Kidney tubule cell (primary cell): ENCODE data around the gene TCERG1L.
"Not testable (repeated sequence)": the region's sequence is repeated elsewhere in the genome, so short reads cannot be mapped to it uniquely, and the experiment has no call there.

Experiments
- DNase-seq: peaks from one replicate; pipeline ENCODE4 v3.0.0-alpha.2; 2018; ENCODE audit warnings: low spot score

The TCERG1L gene

GRCh38 chr10:131248376-131249165, 63.0 kb downstream of the TCERG1L start:
- no peak for DNase-seq

DNA sequence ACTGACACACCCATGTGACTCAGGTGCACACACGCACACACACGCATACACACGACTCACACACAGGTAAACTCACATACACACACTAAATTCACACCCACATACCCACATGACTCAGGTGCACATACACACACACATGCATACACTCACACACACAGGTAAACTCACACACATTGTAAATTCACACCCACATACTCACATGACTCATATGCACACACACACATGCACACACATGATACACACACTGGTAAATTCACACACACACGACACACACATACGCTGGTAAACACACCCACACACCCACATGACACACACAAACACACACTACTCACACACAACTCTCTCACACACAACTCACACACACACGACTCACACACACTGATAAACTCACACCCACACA, 63.6 kb downstream of the TCERG1L start:
- no peak for DNase-seq

DNA sequence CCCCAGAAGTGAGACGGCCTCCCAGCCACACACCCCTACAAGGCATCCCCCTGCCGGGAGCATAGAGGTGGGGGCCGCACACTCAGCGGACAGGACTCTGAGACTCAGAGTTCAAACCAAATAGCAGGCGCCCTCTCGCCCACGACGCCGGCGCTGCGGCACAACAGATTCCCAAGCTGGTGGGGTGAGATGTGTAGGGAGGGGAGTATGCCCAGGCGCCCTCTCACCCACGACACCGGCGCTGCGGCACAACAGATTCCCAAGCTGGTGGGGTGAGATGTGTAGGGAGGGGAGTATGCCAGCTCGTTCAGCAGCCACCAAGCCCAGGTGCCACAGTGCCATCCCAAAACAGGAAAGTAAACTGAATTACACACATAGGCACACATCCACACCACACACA, 64.7 kb downstream of the TCERG1L start:
- DNase-seq: no peak

GRCh38 chr10:131246089-131246488, 65.4 kb downstream of the TCERG1L start:
- no peak for DNase-seq

DNA sequence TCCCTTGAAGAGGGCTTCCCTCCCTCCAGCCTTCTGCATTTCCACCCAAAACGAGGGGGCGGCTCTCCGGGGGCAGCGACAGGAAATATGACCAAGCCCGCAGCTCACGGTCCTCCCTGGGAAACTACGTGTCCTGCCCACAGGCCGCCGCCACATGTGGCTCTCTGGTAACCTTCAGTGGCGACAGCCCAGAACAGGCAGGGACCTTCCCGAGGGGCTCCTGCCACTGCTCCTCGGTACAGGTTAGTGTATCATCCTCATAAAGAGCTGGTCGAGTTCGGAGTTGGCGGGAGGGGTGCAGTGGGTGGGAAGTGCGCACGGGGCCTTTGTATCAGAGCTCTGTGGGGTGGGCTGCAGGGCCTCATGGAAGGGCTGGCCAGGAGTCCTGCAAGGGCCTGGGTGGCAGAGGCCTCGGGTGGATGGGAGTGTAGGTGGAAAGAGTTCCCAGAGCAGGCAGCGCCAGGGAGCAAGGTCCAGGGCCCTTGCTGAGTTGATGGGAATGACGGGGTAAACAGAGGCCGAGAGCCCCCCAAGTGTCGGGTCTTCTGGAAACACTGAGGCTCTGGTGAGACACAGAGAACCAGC, 66.0 kb downstream of the TCERG1L start:
- no peak for DNase-seq

DNA sequence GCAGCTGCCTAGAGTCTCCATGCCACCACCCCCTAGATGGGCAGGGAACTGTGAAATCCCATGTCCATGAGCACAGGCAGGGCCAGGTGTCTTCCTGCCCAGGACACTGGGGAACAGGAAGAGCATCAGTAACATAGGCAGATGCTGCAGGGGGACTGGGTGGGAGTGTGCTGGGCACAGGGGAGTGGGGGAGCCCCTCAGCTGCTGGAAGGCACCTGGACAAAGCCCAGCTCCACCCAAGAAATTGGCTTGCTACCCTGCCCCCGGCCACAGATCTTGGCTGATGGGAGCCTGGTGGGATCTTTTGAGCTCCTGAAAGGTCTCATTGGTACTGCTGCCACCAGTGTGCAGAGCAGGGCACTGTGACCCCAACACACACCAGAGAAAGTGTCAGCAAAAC, 66.7 kb downstream of the TCERG1L start:
- DNase-seq: no peak

DNA sequence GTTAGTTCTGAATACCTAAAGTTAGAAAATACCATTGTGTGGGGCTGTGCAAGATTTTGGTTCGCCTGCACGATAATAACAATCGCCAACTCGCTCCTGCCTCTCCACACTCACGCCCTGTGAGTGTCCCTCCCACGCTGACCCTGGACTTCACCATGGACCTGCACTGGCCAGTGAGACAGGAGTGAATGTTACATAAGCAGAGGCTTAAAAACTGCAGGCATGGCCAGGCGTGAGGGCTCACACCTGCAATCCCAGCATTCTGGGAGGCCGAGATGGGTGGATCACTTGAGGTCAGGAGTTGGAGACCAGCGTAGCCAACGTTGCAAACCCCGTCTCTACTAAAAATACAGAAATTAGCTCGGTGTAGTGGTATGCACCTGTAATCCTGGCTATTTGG, 68.4 kb downstream of the TCERG1L start:
- no peak for DNase-seq

GRCh38 chr10:131242007-131242406, 69.5 kb downstream of the TCERG1L start:
- DNase-seq: peak; percentile 20

GRCh38 chr10:131240691-131241090, 70.8 kb downstream of the TCERG1L start:
- no peak for DNase-seq

DNA sequence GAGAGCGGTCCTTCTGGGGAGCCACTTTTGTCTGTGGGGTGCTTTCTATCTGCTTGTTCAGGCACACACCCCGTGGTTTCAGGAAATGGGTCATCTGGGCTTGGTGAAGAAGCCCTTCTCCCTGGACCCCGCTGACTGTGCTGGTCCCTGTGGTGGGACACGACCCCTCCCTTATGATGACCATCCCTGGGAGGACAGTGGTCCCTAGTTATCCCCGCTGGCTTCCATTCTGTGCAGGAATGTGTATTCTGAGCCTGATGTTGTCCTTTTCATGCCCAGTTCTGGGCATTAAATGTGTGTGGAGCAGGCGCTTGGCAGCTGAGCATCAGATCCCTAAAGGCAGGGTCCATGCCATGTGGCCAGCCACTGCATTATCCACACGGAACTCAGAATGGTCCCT, 71.6 kb downstream of the TCERG1L start:
- no peak for DNase-seq

GRCh38 chr10:131239450-131239849, 72.1 kb downstream of the TCERG1L start:
- no peak for DNase-seq

GRCh38 chr10:131238669-131239280, 72.7 kb downstream of the TCERG1L start:
- DNase-seq: no peak

DNA sequence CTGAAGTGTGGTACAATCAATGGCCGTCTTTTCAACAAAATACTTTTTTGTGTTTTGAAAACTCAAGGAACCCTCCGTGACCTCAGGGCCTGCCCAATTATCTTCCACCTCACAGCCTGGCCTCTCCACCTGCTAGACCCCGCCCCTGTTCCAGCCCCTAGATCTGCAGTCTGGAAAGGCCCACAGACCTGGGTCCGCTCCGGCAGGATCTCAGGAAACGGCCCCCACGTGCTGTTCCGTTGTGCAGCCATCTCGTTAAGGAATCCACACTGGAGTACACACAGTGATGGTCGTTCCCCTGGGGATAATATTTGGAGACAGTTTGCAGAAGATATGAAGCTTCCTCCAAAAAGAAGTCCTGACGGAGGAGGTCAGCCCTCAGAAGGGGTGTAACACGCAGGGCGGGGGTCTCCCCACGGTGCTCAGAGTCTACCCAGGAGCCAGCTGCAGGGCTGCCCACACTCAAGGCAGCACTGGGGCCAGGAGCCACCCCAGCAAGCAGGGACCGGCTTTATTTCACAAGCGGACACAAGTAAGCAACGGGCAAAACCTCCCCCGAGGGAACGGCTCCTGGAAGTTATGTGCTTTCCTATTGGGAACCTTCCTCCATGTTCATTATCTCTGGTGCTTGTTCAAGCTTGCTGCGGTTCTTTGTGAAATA, 73.4 kb downstream of the TCERG1L start:
- no peak for DNase-seq

GRCh38 chr10:131234606-131235005, 76.9 kb downstream of the TCERG1L start:
- not testable (repeated sequence) for DNase-seq

GRCh38 chr10:131233611-131234258, 77.8 kb downstream of the TCERG1L start:
- no peak for DNase-seq

GRCh38 chr10:131231965-131232541, 79.5 kb downstream of the TCERG1L start:
- DNase-seq: no peak

- DNase-seq: no peak
Measured at GRCh38 chr10:131231323-131231964, 80.1 kb downstream of the TCERG1L start.

- no peak for DNase-seq
Measured at GRCh38 chr10:131230641-131231322, 80.7 kb downstream of the TCERG1L start.

DNA sequence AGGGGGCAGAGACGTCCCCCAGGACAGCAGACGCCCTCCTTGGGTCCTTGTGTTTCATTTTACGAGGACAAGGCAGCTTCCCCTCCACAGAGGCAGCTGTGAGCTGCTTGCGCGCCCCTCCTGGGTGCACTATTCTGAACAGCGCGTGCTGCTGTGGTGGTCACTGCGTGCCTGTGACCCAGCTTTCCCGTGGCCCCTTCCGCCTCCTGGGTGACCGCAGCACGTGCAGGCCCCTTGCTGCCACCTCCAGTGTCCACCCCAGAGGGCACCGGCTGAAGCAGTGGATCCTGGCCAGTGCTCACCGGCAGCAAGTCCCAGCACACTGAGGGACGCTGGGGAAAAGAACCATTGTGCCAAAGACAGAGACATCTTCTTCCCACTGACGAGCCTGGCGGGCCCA, 81.4 kb downstream of the TCERG1L start:
- no peak for DNase-seq

- DNase-seq: no peak
Measured at GRCh38 chr10:131227163-131227740, 84.3 kb downstream of the TCERG1L start.
